ENCODE results near the gene CLCN3. TPM values are rescaled to one million over a fixed set of nuclear protein-coding genes. Genes with fewer than 3 reads are reported as not detected.
A peak's percentile ranks its signal among the peaks of the same experiment; 100 is the strongest.
"Not testable (repeated sequence)": the region's sequence is repeated elsewhere in the genome, so short reads cannot be mapped to it uniquely, and the experiment has no call there.

The CLCN3 gene
- total RNA-seq, 1 donor from 2014 or later = 30.2 TPM

DNA sequence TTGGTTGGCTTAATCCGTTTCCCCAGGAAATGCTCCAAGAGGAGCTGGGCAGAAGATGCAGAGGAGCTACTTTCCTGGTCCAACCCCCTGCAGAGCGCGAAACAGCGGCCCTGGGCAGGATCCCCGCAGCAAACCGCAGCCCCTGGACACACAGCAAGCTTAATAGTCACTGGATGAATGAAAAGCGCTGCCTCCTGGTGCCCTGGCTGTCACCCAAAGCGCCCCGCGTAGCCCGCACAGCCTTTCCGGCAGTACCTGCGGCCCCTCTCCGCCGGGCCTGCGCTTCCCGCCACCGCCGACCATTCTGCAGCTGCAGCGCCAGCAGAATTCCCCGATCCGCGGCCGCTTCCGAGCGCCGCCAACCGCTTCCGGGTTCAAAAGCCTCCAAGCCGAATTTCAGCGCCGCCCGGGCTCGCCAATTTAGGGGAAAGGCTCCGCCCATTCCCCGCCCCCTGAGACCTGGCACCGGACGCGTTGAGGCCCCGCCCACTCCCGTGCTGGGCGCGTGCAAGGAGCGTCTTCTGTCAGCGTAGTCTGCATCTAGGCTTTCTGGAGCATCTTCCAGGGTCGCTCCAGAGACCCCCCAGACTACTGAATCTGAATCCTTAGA, 137.3 kb downstream of the CLCN3 start, which contains the start of gene HPF1:
TSS of gene HPF1 (minus strand) at position 370 of the 610 bp plus-strand sequence. CDS start at position 303, 67 bp downstream.
- peak within 1 kb of the TSS; percentile 93 for H3K4me3 Mint-ChIP-seq
- peaks cover 32% of the 10 kb centered on the region for H3K4me1 Mint-ChIP-seq (ENCODE audit: low read depth)
- H3K36me3 Mint-ChIP-seq (ENCODE audit: low read depth) = peaks cover 6% of the 10 kb centered on the region
- DNase-seq (ENCODE audit: low spot score) = peak; percentile 92
- no peaks in the 10 kb centered on the region for H3K9me3 Mint-ChIP-seq
- intact Hi-C loops (cut with micrococcal nuclease) = loop anchor here (1.0 kb wide), 5 partner anchors 97 to 1439 kb away; partner anchors contain the start of genes CBR4 and DDX60
- H3K27ac Mint-ChIP-seq = peak within 1 kb of the TSS; percentile 69
- peaks cover 2% of the 10 kb centered on the region for H3K27me3 Mint-ChIP-seq (ENCODE audit: insufficient read depth)

DNA sequence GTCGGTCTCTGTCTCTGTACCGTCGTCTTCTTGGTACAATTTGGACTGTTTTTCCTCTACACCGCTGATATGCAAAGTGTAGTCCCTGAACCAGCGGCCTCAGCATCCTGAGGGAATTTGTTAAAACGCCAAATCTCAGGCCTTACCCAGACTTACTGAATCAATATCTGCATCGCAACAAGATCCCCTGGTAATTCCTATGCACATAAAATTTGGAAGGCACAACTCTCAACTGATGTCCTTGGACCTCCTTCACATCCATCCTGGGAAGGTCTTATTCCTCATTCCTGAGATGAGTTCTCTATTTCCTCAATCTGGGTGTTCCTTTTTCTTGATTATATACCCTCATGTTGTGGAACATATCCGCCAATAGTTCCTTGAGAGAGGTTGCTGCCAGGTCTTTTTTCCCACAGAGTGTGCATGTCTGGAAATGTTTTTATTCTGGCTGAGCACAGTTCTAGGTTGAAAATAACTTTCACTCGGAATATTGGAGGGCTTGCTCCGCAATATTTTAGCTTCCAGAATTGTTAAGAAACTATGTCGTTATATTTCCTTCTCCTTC, 138.1 kb downstream of the CLCN3 start:
- H3K4me1 Mint-ChIP-seq (ENCODE audit: low read depth) = peaks cover 32% of the 10 kb centered on the region
- H3K36me3 Mint-ChIP-seq (ENCODE audit: low read depth) = peaks cover 4% of the 10 kb centered on the region
- H3K4me3 Mint-ChIP-seq = peak overlapping the region; percentile 93
- H3K9me3 Mint-ChIP-seq = no peaks in the 10 kb centered on the region
- DNase-seq (ENCODE audit: low spot score) = no peak
- peaks cover 2% of the 10 kb centered on the region for H3K27me3 Mint-ChIP-seq (ENCODE audit: insufficient read depth)
- intact Hi-C loops (cut with micrococcal nuclease) = loop anchor here (1.0 kb wide), 2 partner anchors 269 to 1440 kb away; partner anchors contain the start of gene DDX60
- peak overlapping the region; percentile 57 for H3K27ac Mint-ChIP-seq

DNA sequence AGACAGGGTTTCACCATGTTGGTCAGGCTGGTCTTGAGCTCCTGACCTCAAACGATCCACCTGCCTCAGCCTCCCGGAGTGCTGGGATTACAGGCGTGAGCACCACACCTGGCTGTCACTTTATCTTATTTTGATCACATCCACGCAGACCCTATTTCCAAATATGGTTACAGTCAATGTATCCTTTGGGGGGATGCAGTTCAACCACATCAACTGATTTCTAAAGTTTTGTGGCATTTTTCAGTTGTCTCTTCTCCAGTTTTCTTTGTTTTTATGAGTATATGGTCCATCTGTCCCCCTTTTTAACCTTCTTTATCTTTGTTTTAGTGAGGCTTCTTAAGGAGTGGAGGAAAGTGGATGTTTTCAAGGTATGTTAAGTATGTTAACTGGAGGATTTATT, 141.5 kb downstream of the CLCN3 start:
- Mint-ChIP-seq H3K9me3 (no peaks in the 10 kb centered on the region), H3K4me3 (no peak overlapping the region), H3K27ac (no peak overlapping the region), H3K27me3 (ENCODE audit: insufficient read depth) (peaks cover 4% of the 10 kb centered on the region), H3K4me1 (ENCODE audit: low read depth) (peaks cover 12% of the 10 kb centered on the region), H3K36me3 (ENCODE audit: low read depth) (no peaks in the 10 kb centered on the region)
- intact Hi-C loops (cut with micrococcal nuclease) = no loop called here
- DNase-seq (ENCODE audit: low spot score) = no peak

DNA sequence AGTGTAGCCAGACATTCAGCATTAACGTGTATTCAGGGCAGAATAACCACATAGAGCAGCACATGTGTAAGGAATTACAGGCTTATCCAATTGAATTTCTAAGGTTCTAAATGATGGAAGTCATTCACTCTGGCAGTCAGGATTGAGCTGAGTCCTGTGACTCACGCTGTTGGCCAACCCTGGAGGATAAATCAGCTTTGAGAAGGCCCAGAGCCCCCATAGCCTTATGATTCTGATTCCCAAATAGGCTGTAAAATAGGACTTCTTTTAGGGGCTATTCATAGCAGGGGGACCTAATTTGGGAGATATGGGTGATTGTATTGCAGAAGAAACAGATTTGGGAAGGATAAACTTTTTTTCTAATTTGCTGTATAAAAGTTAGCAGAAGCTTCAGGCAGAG, 145.5 kb downstream of the CLCN3 start:
- H3K4me3 Mint-ChIP-seq = no peak overlapping the region
- intact Hi-C loops (cut with micrococcal nuclease) = no loop called here
- H3K9me3 Mint-ChIP-seq = no peaks in the 10 kb centered on the region
- no peak for DNase-seq (ENCODE audit: low spot score)
- H3K36me3 Mint-ChIP-seq (ENCODE audit: low read depth) = no peaks in the 10 kb centered on the region
- peaks cover 5% of the 10 kb centered on the region for H3K4me1 Mint-ChIP-seq (ENCODE audit: low read depth)
- peaks cover 6% of the 10 kb centered on the region for H3K27me3 Mint-ChIP-seq (ENCODE audit: insufficient read depth)
- no peak overlapping the region for H3K27ac Mint-ChIP-seq

DNA sequence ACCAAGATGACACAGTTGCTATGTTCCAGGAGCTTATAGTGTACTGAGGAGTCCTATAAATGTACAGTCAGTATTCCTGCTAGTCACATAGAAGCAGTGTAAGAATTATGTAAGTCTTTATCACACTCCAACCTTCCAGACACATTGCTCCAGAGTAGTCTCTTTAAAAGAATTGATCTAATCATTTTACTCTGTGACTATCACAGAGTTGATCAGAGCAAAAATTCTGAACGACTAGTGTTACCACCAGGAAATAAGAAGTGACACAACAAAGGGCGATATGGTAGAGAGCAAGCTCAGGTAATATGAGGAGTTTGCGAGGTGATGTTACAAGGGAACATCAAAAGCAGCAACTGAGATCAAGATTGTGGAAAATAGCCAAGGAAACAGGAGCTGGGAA, 146.4 kb downstream of the CLCN3 start:
- Mint-ChIP-seq H3K27me3 (ENCODE audit: insufficient read depth) (peaks cover 6% of the 10 kb centered on the region), H3K27ac (no peak overlapping the region), H3K4me1 (ENCODE audit: low read depth) (peaks cover 7% of the 10 kb centered on the region), H3K4me3 (no peak overlapping the region), H3K9me3 (no peaks in the 10 kb centered on the region), H3K36me3 (ENCODE audit: low read depth) (no peaks in the 10 kb centered on the region)
- no peak for DNase-seq (ENCODE audit: low spot score)
- intact Hi-C loops (cut with micrococcal nuclease) = no loop called here

DNA sequence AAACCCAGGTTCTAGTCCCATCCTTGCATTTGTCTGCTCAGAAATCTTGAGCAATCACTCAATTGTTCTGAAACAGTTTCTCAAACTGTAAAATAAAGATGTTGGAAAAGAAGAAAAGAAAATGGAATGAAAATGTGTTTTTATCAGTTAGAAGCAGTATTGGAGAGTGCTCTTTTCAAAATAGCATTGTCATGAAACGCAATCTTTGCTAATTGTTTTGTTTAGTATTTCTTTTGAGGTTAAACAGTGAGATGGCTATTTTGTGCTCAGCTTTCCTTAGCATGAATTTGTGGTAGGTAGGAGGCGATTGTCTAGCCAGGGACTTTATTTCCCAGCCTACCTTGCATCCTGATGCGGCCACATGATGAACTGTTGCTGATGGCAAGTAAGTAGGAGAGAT, 148.0 kb downstream of the CLCN3 start:
- DNase-seq (ENCODE audit: low spot score) = no peak
- no peak overlapping the region for H3K4me3 Mint-ChIP-seq
- H3K9me3 Mint-ChIP-seq = no peaks in the 10 kb centered on the region
- H3K27ac Mint-ChIP-seq = no peak overlapping the region
- intact Hi-C loops (cut with micrococcal nuclease) = no loop called here
- H3K4me1 Mint-ChIP-seq (ENCODE audit: low read depth) = peaks cover 7% of the 10 kb centered on the region
- no peaks in the 10 kb centered on the region for H3K36me3 Mint-ChIP-seq (ENCODE audit: low read depth)
- peaks cover 6% of the 10 kb centered on the region for H3K27me3 Mint-ChIP-seq (ENCODE audit: insufficient read depth)

DNA sequence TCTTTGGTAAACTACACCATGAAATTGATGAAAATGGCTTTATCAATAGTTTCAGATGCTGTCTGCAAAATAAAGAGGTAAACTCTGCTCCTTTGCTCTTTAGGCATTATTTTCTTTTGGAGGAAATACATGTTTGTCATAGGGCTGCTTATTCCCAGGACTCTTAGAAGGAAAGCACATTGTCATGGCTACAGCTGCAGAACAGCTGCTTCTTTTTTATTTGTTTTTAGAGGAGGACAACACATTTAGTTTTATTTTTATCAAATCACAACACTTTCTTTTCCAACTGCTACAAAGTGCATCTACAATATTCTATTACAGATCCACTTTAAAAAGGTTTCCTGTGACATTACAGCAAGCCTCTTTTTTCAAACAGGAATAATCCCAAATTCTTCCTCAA, 150.0 kb downstream of the CLCN3 start:
- H3K27ac Mint-ChIP-seq = no peak overlapping the region
- peaks cover 7% of the 10 kb centered on the region for H3K4me1 Mint-ChIP-seq (ENCODE audit: low read depth)
- H3K4me3 Mint-ChIP-seq = no peak overlapping the region
- intact Hi-C loops (cut with micrococcal nuclease) = no loop called here
- no peaks in the 10 kb centered on the region for H3K9me3 Mint-ChIP-seq
- H3K36me3 Mint-ChIP-seq (ENCODE audit: low read depth) = no peaks in the 10 kb centered on the region
- H3K27me3 Mint-ChIP-seq (ENCODE audit: insufficient read depth) = peaks cover 14% of the 10 kb centered on the region
- no peak for DNase-seq (ENCODE audit: low spot score)

DNA sequence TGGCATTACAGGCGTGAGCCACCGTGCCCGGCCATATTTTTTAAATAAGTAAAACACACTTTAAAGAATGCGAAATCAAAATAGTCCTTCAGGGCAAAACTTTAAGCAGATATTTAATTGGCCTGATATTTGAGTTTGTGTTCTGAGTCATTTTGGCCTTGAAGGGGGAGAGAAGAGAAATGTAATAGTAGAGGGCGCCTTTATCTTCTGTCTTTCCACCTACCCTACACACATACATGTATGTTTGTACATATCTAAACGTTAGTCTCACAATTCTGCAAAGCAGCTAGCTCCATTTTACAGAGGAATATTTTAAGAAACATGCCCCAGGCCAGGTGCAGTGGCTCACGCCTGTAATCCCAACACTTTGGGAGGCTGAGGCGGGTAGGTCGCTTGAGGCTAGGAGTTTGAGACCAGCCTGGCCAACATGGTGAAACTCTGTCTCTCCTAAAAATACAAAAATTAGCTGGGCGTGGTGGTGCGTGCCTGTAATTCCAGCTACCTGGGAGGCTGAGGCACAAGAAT, 151.2 kb downstream of the CLCN3 start:
- H3K4me1 Mint-ChIP-seq (ENCODE audit: low read depth); H3K9me3 Mint-ChIP-seq; DNase-seq (ENCODE audit: low spot score); H3K27ac Mint-ChIP-seq; H3K36me3 Mint-ChIP-seq (ENCODE audit: low read depth); intact Hi-C loops (cut with micrococcal nuclease); H3K4me3 Mint-ChIP-seq: not testable (repeated sequence)
- peaks cover 17% of the 10 kb centered on the region for H3K27me3 Mint-ChIP-seq (ENCODE audit: insufficient read depth)

Other genes starting within 250 kb of the CLCN3 start
- 9.1 and 11.6 TPM in 2 replicates for gene NEK1, start 8.0 kb upstream of the CLCN3 start, total RNA-seq
- gene HPF1, start 137.4 kb downstream of the CLCN3 start, total RNA-seq = 21.5 and 23.4 TPM in 2 replicates

All from activated T-helper 1 cell treated with anti-CD3 and anti-CD28 coated beads, Interleukin-12 subunit alpha, Interleukin-12 subunit beta, Interleukin-2, Interleukin-4 antibody, amounts not matched to agents 30 ng/mL and 10 ng/mL and 1 ng/mL, durations not matched to agents 14 hours and 24 hours and 36 hours (primary cell).